IMR-90 (cell line): ENCODE measurements around the gene DOCK2. TPM values are rescaled to one million over a fixed set of nuclear protein-coding genes. Genes with fewer than 3 reads are reported as not detected.

Experiments
- ATAC-seq: fragments of 200-7000 bp; cut with Tn5 transposase; 2 replicates; pipeline ENCODE4 v1.9.1; 2020; ENCODE audit warnings: low read depth, mild to moderate bottlenecking, moderate library complexity
- BruUV-seq: library from RNA; stranded (reverse); fragments of 400-500 nt; replicated peaks from 2 replicates; lab custom pipeline; 2021; lab: Mats Ljungman, UMichigan
- CTCF ChIA-PET: fragments of 300-600 bp; formaldehyde crosslinking; extraction: SDS; loops from one replicate; lab custom pipeline; 2021; ENCODE audit warnings: antibody characterized with exemption; lab: Yijun Ruan, JAX
- POLR2A ChIA-PET: fragments of 300-600 bp; sonication (Branson Sonifier 250); formaldehyde crosslinking; loops from one replicate; lab custom pipeline; 2022; ENCODE audit warnings: antibody characterized with exemption; ENCODE audit not compliant: unreplicated experiment; lab: Charles Lee
- DNase-seq: peaks from one replicate; pipeline ENCODE4 v3.0.0; 2013
- H2AFZ ChIP-seq: replicated peaks from 2 replicates; pipeline ENCODE3; 2013; ENCODE audit warnings: low read length, mild to moderate bottlenecking; ENCODE audit not compliant: poor library complexity
- H2AK5ac ChIP-seq: 2 replicates; pipeline ENCODE4 v1.6.1; 2013; ENCODE audit warnings: low read depth, low read length, inconsistent platforms
- H2AK9ac ChIP-seq: replicated peaks from 2 replicates; pipeline ENCODE3; 2013; ENCODE audit warnings: mild to moderate bottlenecking, low read depth, low read length, moderate library complexity; ENCODE audit not compliant: poor library complexity
- H2BK120ac ChIP-seq: 2 replicates; pipeline ENCODE4 v1.6.1; 2013; ENCODE audit warnings: low read depth, low read length, inconsistent platforms
- H2BK15ac ChIP-seq: 3 replicates; pipeline ENCODE4 v1.6.1; 2013; ENCODE audit warnings: low read depth, low read length, inconsistent platforms
- H2BK20ac ChIP-seq: 2 replicates; pipeline ENCODE4 v1.6.1; 2013; ENCODE audit warnings: low read depth, mild to moderate bottlenecking, inconsistent platforms, low read length, moderate library complexity
- H2BK5ac ChIP-seq: 2 replicates; pipeline ENCODE4 v1.6.1; 2013; ENCODE audit warnings: mild to moderate bottlenecking, low read depth, low read length, inconsistent platforms; ENCODE audit not compliant: poor library complexity, severe bottlenecking
- H3K14ac ChIP-seq: replicated peaks from 2 replicates; pipeline ENCODE4 v1.6.1; 2013; ENCODE audit warnings: low read depth, low read length, inconsistent platforms
- H3K18ac ChIP-seq: 2 replicates; pipeline ENCODE4 v1.6.1; 2013; ENCODE audit warnings: low read depth, low read length, control low read depth
- H3K23ac ChIP-seq: 2 replicates; pipeline ENCODE4 v1.6.1; 2013; ENCODE audit warnings: low read depth, low read length, inconsistent platforms
- H3K27ac ChIP-seq: 2 replicates; pipeline ENCODE4 v1.5.1; 2013; ENCODE audit warnings: mild to moderate bottlenecking, control low read depth, low read length; ENCODE audit not compliant: insufficient read depth
- H3K27me3 ChIP-seq: 2 replicates; pipeline ENCODE4 v1.6.1; 2013; ENCODE audit warnings: low read length; ENCODE audit not compliant: control insufficient read depth, insufficient read depth
- H3K36me3 ChIP-seq: 2 replicates; pipeline ENCODE4 v1.6.1; 2013; ENCODE audit warnings: low read length, mixed read lengths; ENCODE audit not compliant: control insufficient read depth, insufficient read depth
- H3K4ac ChIP-seq: 2 replicates; pipeline ENCODE4 v1.6.1; 2013; ENCODE audit warnings: low read depth, low read length, inconsistent platforms
- H3K4me1 ChIP-seq: 2 replicates; pipeline ENCODE4 v1.6.1; 2013; ENCODE audit warnings: low read length, mixed read lengths; ENCODE audit not compliant: control insufficient read depth, insufficient read depth
- H3K4me2 ChIP-seq: 2 replicates; pipeline ENCODE4 v1.6.1; 2013; ENCODE audit warnings: low read depth, mild to moderate bottlenecking, control low read depth, low read length, moderate library complexity
- H3K4me3 ChIP-seq: 2 replicates; pipeline ENCODE4 v1.5.1; 2013; ENCODE audit warnings: low read depth, mild to moderate bottlenecking, control low read depth, low read length, moderate library complexity; ENCODE audit not compliant: insufficient read depth
- H3K56ac ChIP-seq: 2 replicates; pipeline ENCODE4 v1.6.1; 2013; ENCODE audit warnings: low read length, inconsistent platforms; ENCODE audit not compliant: insufficient read depth; ENCODE audit errors: extremely low read depth
- H3K79me1 ChIP-seq, 2 experiments: 2 replicates each; pipeline ENCODE4 v1.6.1; 2013; ENCODE audit warnings: low read length in 2 of 2, inconsistent platforms in 1 of 2, low read depth in 1 of 2
- H3K9ac ChIP-seq: 2 replicates; pipeline ENCODE4 v1.6.1; 2013; ENCODE audit warnings: low read depth, low read length, control low read depth
- H3K9me1 ChIP-seq: 2 replicates; pipeline ENCODE4 v1.6.1; 2013; ENCODE audit warnings: low read length, inconsistent platforms; ENCODE audit not compliant: insufficient read depth
- H3K9me3 ChIP-seq: 2 replicates; pipeline ENCODE4 v1.6.1; 2013; ENCODE audit warnings: low read length; ENCODE audit not compliant: control insufficient read depth, insufficient read depth
- H4K20me1 ChIP-seq: 2 replicates; pipeline ENCODE4 v1.6.1; 2013; ENCODE audit warnings: low read length, inconsistent platforms; ENCODE audit not compliant: insufficient read depth
- H4K5ac ChIP-seq: 2 replicates; pipeline ENCODE4 v1.6.1; 2013; ENCODE audit warnings: mild to moderate bottlenecking, low read depth, low read length, control low read depth
- H4K8ac ChIP-seq, 2 experiments: 2 replicates each; pipeline ENCODE4 v1.6.1; 2013; ENCODE audit warnings: low read depth in 2 of 2, low read length in 2 of 2, control low read depth in 1 of 2, inconsistent platforms in 1 of 2
- H4K91ac ChIP-seq: 2 replicates; pipeline ENCODE4 v1.6.1; 2013; ENCODE audit warnings: low read depth, low read length, inconsistent platforms; ENCODE audit not compliant: insufficient read depth
- BHLHE40 ChIP-seq: fragments of 150-350 bp; IDR thresholded peaks from 2 replicates; pipeline ENCODE4 v1.6.1; 2016; ENCODE audit warnings: mild to moderate bottlenecking, low read depth, low read length
- RAD21 ChIP-seq: IDR thresholded peaks from 2 replicates; pipeline ENCODE4 v1.6.1; 2012; ENCODE audit warnings: low read length, improper control_type of control experiment
- WGBS, 2 experiments: methylation state at CpG; one replicate each; pipeline versions ENCODE4 v1.1.5 to v1.1.7; 2013; ENCODE audit warnings: missing lambda C conversion rate in 2 of 2; ENCODE audit not compliant: insufficient read length in 1 of 2; ENCODE audit errors: extremely low coverage in 2 of 2; 5-methylcytosine and 5-hydroxymethylcytosine counted together
- dilution Hi-C: fragments of 300-500 bp; cut with HindIII; formaldehyde crosslinking; loops from one replicate; pipeline ENCODE4 v1.14.3; 2018; ENCODE audit warnings: low sequenced_read_pairs; ENCODE audit not compliant: unreplicated experiment
- in situ Hi-C: fragments of 300-500 bp; cut with MboI; formaldehyde crosslinking; loops from 3 replicates; pipeline ENCODE4 v1.14.3; 2019; ENCODE audit warnings: low sequenced_read_pairs, inconsistent platforms, mixed read lengths
- intact Hi-C: fragments of 100-400 bp; cut with micrococcal nuclease; formaldehyde crosslinking; loops from 2 replicates; pipeline ENCODE4 v1.10.0; 2022
- polyA plus RNA-seq, 3 experiments: library from polyadenylated mRNA; depleted of rRNA; stranded (reverse); fragments of >200 nt; gene quantifications; 2 replicates each; pipeline ENCODE4 v1.2.3, GENCODE V29; 2012; ENCODE audit warnings: low replicate concordance in 1 of 3
- total RNA-seq: library from RNA; depleted of rRNA; stranded (reverse); fragments of >200 nt; gene quantifications from 2 replicates; pipeline ENCODE4 v1.2.3, GENCODE V29; 2012

The DOCK2 gene
- total and polyA plus RNA-seq, 2 of the 4 experiments (the other 2 are of a cell fraction) = 0.72 to 3.0 TPM

DNA sequence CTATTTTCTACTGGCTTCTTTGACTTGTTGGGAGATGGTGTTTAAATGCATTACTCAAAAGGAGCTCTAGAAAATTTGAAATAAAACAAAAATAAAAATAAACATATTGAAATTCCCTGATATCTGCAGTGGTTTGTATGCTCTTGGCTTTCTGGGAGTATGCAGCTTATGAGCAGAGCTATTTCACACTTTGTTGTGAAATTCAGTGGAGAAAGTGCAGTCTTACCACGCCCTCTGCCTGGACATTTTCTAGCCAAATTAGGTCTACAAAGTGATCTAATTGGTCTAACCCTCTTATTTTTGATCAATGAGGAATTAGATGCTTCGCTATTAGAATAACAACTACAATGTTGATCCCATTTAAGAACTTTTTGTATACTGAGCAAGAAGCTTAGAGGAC, 276.4 kb downstream of the DOCK2 start:
- Histone ChIP-seq H3K4me1 (0 out of 2 replicates have a peak, but pooled peaks cover 1% of the 10 kb centered on the region), H4K91ac (no peak overlapping the region), H3K9ac (no peak overlapping the region), H3K27me3 (no peaks in the 10 kb centered on the region), H3K9me3 (no peaks in the 10 kb centered on the region), H2AK5ac (no peak overlapping the region), H3K23ac (no peak overlapping the region), H3K9me1 (peaks cover 3% of the 10 kb centered on the region; the same call in 1 of the 2 replicates), H2BK120ac (no peak overlapping the region), H3K4me2 (no peak overlapping the region), H3K4me3 (no peak overlapping the region), H4K5ac (no peak overlapping the region), H3K18ac (no peak overlapping the region), H3K36me3 (no peaks in the 10 kb centered on the region), H4K20me1 (0 out of 2 replicates have a peak, but pooled peaks cover 4% of the 10 kb centered on the region), H4K8ac (no peak overlapping the region), H2BK20ac (no peak overlapping the region), H3K4ac (no peak overlapping the region), H3K79me1 (peaks cover 19 to 30% of the 10 kb centered on the region in 2 experiments), H3K27ac (no peak overlapping the region), H2AK9ac (no peak overlapping the region), H2BK15ac (no peak overlapping the region), H2BK5ac (no peak overlapping the region), H2AFZ (no peak overlapping the region), H3K14ac (no peak overlapping the region), H3K56ac (no peak overlapping the region)
- ChIA-PET POLR2A (no interaction called here), CTCF (interaction anchor here (0.8 kb wide), 1 partner anchor 67 kb away, joined by 5 read pairs; the partner anchor contains the start of gene INSYN2B)
- DNase-seq = no peak
- no CpG with 5 or more reads among the region's 2 CpGs for WGBS, 2 experiments
- dilution Hi-C loops (no loop called here), intact Hi-C loops (no loop called here), in situ Hi-C loops (no loop called here)
- TF ChIP-seq RAD21 (no peak), BHLHE40 (no peak)
- no peak for ATAC-seq
- no TSS peak for BruUV-seq
